K562 (cell line): ENCODE data around the gene AP4S1. TPM values are rescaled to one million over a fixed set of nuclear protein-coding genes. Genes with fewer than 3 reads are reported as not detected.
A peak's percentile ranks its signal among the peaks of the same experiment; 100 is the strongest.

Experiments used
- ARID3A ChIP-seq: IDR thresholded peaks from 2 replicates; pipeline ENCODE4 v1.6.1; 2012; ENCODE audit warnings: low read depth, low read length, improper control_type of control experiment, borderline replicate concordance
- E2F5 ChIP-seq: sonication (generic); formaldehyde crosslinking; IDR thresholded peaks from 2 replicates; pipeline ENCODE4 v1.8.0; 2022; ENCODE audit warnings: mild to moderate bottlenecking, missing genetic modification reagents
- ETV5 ChIP-seq: sonication (generic); formaldehyde crosslinking; IDR thresholded peaks from 2 replicates; pipeline ENCODE4 v1.4.0; 2020; ENCODE audit warnings: low read depth, mild to moderate bottlenecking, missing genetic modification reagents
- FOXO4 ChIP-seq: fragments of 450-650 bp; formaldehyde crosslinking; IDR thresholded peaks from 2 replicates; pipeline ENCODE4 v1.4.0; 2020; ENCODE audit warnings: mild to moderate bottlenecking, moderate library complexity
- MYBL2 ChIP-seq, 2 experiments: fragments of 450-650 bp in 1 of 2; sonication (generic) in 1 of 2; formaldehyde crosslinking in 1 of 2; IDR thresholded peaks; 2 replicates each; pipeline versions ENCODE4 v1.6.1 to v1.8.1; 2017 to 2022; ENCODE audit warnings: borderline replicate concordance in 1 of 2, inconsistent platforms in 1 of 2, low read depth in 1 of 2, mild to moderate bottlenecking in 1 of 2, missing genetic modification reagents in 1 of 2, moderate library complexity in 1 of 2
- PHF8 ChIP-seq: fragments of 200-600 bp; sonication (generic); IDR thresholded peaks from 2 replicates; pipeline ENCODE4 v1.6.1; 2012; ENCODE audit warnings: mixed run types, mild to moderate bottlenecking, inconsistent platforms, low read length, moderate library complexity, borderline replicate concordance
- SREBF1 ChIP-seq: fragments of 150-350 bp; IDR thresholded peaks from 2 replicates; pipeline ENCODE4 v1.6.1; 2014; ENCODE audit warnings: antibody characterized with exemption, low read depth, low read length, borderline replicate concordance
- TARDBP ChIP-seq: fragments of 450-650 bp; IDR thresholded peaks from 2 replicates; pipeline ENCODE4 v1.6.1; 2016
- ZBTB12 ChIP-seq: fragments of 250-450 bp; sonication (Bioruptor Pico); IDR thresholded peaks from 2 replicates; pipeline ENCODE4 v1.4.0; 2020
- ZNF133 ChIP-seq: fragments of 250-450 bp; sonication (Bioruptor Pico); IDR thresholded peaks from 2 replicates; pipeline ENCODE4 v1.4.0; 2020; ENCODE audit warnings: mild to moderate bottlenecking
- ZNF212 ChIP-seq: fragments of 450-650 bp; formaldehyde crosslinking; IDR thresholded peaks from 2 replicates; pipeline ENCODE4 v1.4.0; 2020; ENCODE audit warnings: mild to moderate bottlenecking
- ZNF224 ChIP-seq: sonication (generic); formaldehyde crosslinking; IDR thresholded peaks from 2 replicates; pipeline ENCODE4 v1.8.0; 2022; ENCODE audit warnings: mild to moderate bottlenecking, missing genetic modification reagents
- ZNF318 ChIP-seq, 2 experiments: fragments of 450-650 bp; IDR thresholded peaks; 2 replicates each; pipeline ENCODE4 v1.6.1; 2016; ENCODE audit warnings: mild to moderate bottlenecking in 2 of 2, borderline replicate concordance in 1 of 2, low read depth in 1 of 2, moderate library complexity in 1 of 2
- polyA plus RNA-seq, 8 experiments: library from polyadenylated mRNA; depleted of rRNA in 4 of 8; stranded (reverse) in 5 of 8; unstranded in 3 of 8; fragments of >200 nt; fragmentation: Nextera tagmentation in 2 of 8; fragmentation: Illumina TruSeq in 1 of 8; extraction: Ambion mirVana in 2 of 8; extraction: Trizol in 1 of 8; gene quantifications; 2 replicates each; pipeline versions ENCODE4 v1.2.1 to v1.2.3, GENCODE V29; 2011 to 2014; ENCODE audit warnings: inconsistent platforms in 1 of 8, missing spikeins in 1 of 8
- total RNA-seq, 7 experiments: library from RNA; depleted of rRNA in 6 of 7; stranded (reverse); fragments of >200 nt in 6 of 7; fragmentation: Illumina TruSeq in 2 of 7; extraction: Trizol in 2 of 7; gene quantifications; 2 replicates each; pipeline versions ENCODE4 v1.2.1 to v1.2.3, GENCODE V29; 2011 to 2021; ENCODE audit warnings: low replicate concordance in 1 of 7

The AP4S1 gene
- total and polyA plus RNA-seq, 9 of the 15 experiments (the other 6 are each of a cell fraction or from before 2014, with no cell fraction given), result 3.7 to 7.8 (median 5.9) TPM

GRCh38 chr14:31038521-31039166 lies 13.2 kb downstream of the AP4S1 start (continued):
- TF ChIP-seq ETV5 (CRISPR knock-in tag), result no peak
- no peak for TF ChIP-seq ZNF318 (IDR thresholded peaks at IDR 0.05; ENCODE audit: borderline replicate concordance in 1 of 2, low read depth in 1 of 2)
- no peak for TF ChIP-seq ZNF224 (CRISPR knock-in tag)
- no peak for TF ChIP-seq ZNF133 (CRISPR knock-in tag)
- no peak for TF ChIP-seq E2F5 (CRISPR knock-in tag)
- TF ChIP-seq ZNF212 (CRISPR knock-in tag), result no peak
- TF ChIP-seq MYBL2 (IDR thresholded peaks at IDR 0.05; ENCODE audit: low read depth), result no peak
- no peak for TF ChIP-seq MYBL2 (CRISPR knock-in tag; IDR thresholded peaks at IDR 0.05; ENCODE audit: borderline replicate concordance)
- TF ChIP-seq PHF8, result no peak
- peak; percentile 86 for TF ChIP-seq ARID3A
- TF ChIP-seq TARDBP, result no peak
- TF ChIP-seq ZBTB12, result no peak
- TF ChIP-seq SREBF1, result no peak
- no peak for TF ChIP-seq FOXO4
